OCI-LY1 (cell line): ENCODE measurements around the gene ASXL2.

Source experiments
- EZH2 ChIP-seq: fragments of 200-600 bp; sonication (generic), shearing (Covaris generic); IDR thresholded peaks from 2 replicates; pipeline ENCODE4 v1.8.0; 2017; ENCODE audit warnings: borderline replicate concordance, mixed run types, mild to moderate bottlenecking, antibody characterized with exemption, low read length, moderate library complexity, mixed read lengths
- TF ChIP-seq, protein P1 (sequence below): fragments of 200-600 bp; sonication (generic), shearing (Covaris generic); IDR thresholded peaks from 2 replicates; pipeline ENCODE4 v1.5.1; 2017; ENCODE audit warnings: mild to moderate bottlenecking, antibody characterized with exemption, low read length, moderate library complexity, mixed read lengths

DNA sequence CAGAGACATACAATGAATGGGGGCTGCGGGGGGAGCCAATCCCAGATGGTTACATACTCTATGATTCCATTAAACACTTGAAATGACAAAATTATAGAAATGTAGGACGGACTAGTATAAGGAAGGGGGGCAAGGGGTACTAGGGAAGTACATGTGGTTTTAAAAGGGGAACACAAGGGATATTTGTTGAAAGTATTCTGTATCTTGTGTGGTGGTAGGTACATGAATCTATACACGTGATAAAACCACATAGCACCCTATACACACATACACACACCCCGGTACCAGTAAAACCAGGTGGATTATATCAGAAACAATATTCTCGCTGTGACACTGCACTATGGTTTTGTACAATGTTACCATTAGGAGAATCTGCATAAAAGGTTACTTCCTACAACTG is 45.4 kb downstream of the ASXL2 start:
- TF ChIP-seq, protein P1, sequence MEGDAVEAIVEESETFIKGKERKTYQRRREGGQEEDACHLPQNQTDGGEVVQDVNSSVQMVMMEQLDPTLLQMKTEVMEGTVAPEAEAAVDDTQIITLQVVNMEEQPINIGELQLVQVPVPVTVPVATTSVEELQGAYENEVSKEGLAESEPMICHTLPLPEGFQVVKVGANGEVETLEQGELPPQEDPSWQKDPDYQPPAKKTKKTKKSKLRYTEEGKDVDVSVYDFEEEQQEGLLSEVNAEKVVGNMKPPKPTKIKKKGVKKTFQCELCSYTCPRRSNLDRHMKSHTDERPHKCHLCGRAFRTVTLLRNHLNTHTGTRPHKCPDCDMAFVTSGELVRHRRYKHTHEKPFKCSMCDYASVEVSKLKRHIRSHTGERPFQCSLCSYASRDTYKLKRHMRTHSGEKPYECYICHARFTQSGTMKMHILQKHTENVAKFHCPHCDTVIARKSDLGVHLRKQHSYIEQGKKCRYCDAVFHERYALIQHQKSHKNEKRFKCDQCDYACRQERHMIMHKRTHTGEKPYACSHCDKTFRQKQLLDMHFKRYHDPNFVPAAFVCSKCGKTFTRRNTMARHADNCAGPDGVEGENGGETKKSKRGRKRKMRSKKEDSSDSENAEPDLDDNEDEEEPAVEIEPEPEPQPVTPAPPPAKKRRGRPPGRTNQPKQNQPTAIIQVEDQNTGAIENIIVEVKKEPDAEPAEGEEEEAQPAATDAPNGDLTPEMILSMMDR: no peak
- TF ChIP-seq EZH2: no peak
